HG02610 (cell line): ENCODE results near the gene PLXNA1.

Experiments
- ATAC-seq: cut with Tn5 transposase; IDR thresholded peaks from one replicate; pipeline ENCODE4 v1.9.1; 2021; ENCODE audit warnings: mild to moderate bottlenecking, moderate library complexity; ENCODE audit not compliant: unreplicated experiment

PLXNA1 gene

DNA sequence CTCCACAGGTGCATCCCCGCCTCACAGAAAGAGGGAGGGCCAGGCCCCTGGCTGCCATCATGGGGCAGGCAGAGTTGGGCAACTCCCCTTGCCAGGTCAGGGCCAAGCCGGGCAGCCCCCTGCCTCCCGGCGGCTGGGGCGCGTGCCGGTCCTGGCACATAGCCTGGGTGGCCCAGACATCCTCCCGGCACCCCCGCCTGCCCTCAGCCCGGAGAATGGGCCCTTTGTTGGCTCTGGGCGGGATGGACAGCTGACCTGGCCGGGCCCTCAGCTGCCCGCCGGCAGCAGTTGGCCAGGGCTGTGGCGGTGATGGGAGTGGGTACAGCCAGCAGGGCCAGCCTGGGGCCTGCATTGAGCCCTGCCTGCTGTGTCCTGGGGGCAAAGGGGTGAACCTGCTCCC lies 16.5 kb downstream of the PLXNA1 start:
- ATAC-seq, result no peak

DNA sequence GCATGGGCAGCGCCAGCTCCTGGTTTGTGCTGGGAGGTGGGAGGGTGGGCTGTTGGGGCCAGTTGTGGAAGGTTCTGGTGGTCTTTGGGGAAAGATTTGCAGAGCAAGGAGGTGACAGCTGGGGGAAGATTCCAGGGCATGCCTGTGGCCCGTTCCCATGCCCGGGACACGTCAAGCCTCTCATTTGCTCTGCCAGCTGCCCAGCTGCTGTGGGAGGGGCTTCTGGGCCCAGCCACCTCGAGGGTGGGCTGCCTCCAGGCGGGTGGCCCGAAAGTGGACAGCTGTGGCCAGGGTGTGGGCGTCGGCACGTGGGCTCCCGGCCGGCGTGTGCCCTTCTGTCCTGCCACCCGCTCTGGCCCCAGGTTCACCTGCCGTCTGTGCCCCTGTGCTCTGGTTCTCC lies 17.2 kb downstream of the PLXNA1 start:
- no peak for ATAC-seq

- no peak for ATAC-seq
Measured at GRCh38 chr3:127000761-127001160, 17.8 kb downstream of the PLXNA1 start.

DNA sequence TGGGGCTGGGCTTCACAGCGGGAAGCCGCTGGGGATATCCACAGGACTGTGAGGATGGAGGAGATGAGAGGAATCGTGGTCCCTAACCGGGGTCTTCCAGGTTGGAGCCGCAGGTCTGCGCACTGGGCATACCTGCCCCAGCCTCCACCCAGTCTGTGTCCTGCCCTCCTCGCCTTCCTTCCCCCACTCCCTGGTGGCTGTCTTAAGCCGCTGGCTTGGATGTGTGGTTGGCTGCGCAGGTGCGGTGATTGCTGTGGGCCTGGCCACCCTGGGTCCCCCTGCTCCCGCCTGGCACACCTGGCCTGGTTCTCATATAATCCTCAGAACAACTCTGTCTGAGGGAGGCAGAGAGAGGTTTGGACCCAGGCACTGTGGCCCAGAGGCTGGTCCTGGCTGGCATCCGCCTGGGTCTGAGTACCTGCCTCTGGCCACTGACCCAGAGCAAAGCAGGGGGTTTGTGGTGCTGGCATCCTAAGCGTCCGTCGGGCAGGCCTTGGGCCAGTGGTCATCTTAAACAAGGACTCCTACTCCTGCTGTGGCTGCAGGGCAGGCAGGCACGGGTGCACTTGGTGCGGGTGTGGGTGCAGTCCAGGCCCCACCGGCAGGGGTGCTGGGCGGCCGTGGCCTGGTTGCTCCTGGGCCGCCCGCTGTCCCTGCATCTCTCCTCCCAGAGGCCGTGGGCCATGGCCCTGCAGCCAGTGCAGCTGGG lies 18.7 kb downstream of the PLXNA1 start:
- ATAC-seq, result no peak

DNA sequence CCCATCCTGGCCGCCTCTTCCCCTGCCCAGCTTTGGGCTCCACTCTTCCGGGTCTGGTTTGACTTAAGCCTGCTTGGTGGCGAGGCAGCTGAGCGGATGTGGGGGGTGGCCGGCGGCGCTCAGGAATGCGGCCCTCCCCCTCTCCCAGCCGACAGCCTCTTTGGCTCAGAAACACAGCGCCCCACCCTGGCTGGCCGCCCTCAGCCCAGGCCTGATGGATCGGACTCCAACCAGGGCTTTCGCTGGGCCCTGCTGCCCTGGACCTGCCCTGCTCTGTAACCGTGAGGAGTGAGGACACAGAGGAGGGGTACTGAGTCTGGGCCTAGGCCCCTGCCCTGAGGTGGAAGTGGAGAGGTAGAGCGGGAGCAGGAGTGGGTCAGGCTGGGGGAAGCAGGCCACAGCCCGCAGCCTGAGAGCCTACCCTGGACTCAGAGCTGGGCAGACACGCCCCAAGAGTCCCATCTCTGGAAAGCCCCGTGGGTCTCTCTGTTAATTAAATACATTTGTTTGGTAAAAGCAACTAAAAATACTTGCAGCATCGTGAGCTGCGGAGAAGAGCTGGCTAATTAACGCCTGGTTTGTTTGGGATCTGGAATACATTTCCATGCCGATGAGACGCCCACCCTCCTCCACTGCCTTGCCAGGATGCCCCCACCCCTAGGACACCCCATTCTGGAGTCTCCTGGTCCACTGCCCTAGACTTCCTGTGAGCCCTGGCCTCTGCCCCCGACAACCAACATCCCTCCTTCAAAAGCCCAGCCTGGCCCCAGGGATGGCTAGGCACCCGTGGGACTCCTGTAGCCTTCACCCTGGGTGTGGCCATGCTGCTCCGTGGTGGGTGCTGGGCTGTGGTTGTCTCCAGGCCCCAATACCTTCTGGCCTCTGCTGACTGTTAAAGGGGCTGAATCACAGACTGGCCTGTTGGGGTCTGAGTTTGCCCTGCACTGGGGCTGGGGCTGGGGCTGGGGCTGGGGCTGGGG lies 19.6 kb downstream of the PLXNA1 start:
- ATAC-seq, result no peak

DNA sequence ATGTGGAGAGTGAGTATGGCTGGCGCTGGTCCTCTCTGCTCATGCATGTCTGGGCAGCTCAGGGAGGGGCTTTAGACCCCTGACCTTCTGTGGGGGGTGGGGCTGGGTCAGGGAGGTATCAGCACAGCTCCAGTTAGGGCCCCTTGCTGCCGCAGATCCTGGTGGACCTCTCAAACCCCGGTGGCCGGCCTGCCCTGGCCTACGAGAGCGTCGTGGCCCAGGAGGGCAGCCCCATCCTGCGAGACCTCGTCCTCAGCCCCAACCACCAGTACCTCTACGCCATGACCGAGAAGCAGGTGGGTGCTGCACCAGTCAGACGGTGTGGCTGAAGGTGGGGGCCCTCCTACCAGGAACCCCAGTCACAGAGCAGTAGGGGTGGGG lies 20.2 kb downstream of the PLXNA1 start:
- ATAC-seq, result no peak

DNA sequence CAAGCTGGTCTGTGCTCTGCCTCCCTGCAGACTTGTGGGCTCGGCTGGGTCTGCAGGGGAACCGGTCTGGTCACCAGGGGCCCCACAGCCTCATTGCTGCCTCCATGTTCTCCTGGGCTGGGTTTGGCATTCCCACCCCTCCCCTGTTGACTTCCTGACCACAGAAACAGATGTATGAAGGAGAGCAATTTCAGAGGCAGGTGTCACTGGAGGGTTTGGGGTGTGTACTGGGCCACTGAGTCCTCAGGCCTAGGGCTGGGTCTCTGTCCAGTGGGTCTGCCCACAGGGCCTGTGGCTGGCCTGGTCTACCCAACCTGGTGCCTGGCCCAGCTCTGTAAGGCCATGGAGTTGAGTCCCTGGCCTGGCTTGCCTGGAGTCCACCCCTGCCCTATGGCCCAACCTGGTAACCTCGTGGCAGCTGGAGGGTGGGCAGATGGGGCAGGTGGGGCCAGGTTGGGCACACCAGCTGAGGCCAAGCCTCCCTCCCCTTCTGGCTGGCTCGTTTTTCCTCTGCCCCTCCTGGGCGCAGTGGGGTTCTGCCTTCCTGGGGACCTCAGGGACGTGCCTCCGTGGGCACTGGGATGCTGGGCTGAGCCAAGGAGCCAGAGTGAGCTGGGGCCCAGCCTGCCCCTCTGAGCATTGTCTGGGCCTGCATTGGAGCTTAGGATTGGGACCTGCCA lies 20.8 kb downstream of the PLXNA1 start:
- no peak for ATAC-seq

DNA sequence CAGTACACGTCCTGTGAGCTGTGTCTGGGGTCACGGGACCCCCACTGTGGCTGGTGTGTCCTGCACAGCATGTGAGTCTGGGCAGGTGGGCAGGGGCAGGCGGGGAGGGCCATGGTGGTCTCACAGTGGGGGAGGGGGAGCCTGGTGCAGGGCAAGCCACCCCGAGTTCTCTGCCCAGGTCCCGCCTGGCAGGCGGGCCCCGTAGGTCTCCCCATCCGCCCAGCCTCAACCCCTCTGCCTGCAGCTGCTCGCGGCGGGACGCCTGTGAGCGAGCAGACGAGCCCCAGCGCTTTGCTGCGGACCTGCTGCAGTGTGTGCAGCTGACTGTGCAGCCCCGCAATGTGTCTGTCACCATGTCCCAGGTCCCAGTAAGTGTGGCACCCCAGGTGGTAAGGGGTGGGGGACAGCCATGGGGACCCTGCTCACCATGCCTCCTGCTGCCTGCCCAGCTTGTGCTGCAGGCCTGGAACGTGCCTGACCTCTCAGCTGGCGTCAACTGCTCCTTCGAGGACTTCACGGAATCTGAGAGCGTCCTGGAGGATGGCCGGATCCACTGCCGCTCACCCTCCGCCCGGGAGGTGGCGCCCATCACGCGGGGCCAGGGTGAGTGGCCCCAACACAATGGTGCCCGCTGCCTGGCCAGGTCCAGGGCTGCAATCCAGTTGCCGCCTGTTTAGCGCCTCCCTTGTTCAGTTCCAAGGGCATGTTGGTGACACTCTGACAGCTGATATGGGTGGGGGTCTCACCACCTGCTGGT lies 21.9 kb downstream of the PLXNA1 start:
- ATAC-seq, result no peak

DNA sequence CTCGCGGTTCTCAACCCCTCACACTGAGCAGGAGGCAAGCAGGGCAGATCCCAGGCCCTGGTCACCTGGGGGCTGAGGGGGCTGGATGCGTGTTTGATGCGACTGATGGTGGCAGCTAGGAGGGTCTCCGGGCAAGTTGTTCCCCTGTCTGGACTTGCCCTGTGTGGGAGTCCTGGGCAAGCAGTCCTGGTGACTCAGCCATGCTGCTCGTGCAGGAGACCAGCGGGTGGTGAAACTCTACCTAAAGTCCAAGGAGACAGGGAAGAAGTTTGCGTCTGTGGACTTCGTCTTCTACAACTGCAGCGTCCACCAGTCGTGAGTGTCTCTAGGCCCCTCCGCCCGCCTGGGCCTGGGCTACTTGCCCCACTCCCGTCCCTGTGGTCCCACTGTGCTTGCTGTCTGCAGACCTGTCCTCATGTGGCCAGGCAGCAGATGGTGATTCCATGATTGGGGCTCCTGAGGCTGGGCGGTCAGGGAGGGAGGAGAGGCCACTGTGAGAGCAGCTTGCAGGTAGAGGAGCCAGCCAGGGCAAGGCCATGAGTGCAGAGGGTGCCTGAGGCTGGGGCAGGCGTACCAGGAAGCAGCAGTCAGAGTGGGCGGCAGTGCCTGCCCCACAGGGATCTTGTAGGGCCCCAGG lies 23.1 kb downstream of the PLXNA1 start:
- ATAC-seq, result no peak

GRCh38 chr3:127006781-127007436 lies 24.0 kb downstream of the PLXNA1 start:
- ATAC-seq, result no peak

GRCh38 chr3:127008236-127008635 lies 25.3 kb downstream of the PLXNA1 start:
- ATAC-seq, result no peak

- no peak for ATAC-seq
Measured at GRCh38 chr3:127009531-127009930, 26.6 kb downstream of the PLXNA1 start.

- ATAC-seq, result no peak
Measured at GRCh38 chr3:127011270-127011992, 28.5 kb downstream of the PLXNA1 start.

DNA sequence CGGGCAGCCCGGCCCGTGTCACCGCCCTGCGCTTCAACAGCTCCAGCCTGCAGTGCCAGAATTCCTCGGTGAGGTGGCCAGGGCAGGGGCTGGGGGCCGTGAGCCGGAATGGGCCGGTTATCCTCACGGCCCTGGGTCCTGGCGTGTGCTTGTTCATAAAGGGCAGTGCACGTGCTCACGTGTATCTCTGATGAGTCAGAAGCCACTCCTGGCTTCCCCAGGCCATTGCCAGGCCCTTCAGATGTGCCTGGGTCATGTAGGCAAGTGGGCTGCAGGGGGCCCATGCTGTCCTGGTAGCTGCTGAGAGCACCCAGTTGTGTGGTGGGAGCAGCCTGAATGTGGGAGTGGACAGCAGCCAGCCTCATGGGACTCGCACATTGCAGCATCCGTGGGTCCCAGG lies 29.2 kb downstream of the PLXNA1 start:
- no peak for ATAC-seq

GRCh38 chr3:127013181-127013580 lies 30.3 kb downstream of the PLXNA1 start:
- ATAC-seq, result no peak

GRCh38 chr3:127013758-127014535 lies 31.0 kb downstream of the PLXNA1 start:
- ATAC-seq, result no peak

- ATAC-seq, result no peak
Measured at GRCh38 chr3:127014536-127015281, 31.8 kb downstream of the PLXNA1 start.
